ENCODE measurements around the gene ADCY3.

DNA sequence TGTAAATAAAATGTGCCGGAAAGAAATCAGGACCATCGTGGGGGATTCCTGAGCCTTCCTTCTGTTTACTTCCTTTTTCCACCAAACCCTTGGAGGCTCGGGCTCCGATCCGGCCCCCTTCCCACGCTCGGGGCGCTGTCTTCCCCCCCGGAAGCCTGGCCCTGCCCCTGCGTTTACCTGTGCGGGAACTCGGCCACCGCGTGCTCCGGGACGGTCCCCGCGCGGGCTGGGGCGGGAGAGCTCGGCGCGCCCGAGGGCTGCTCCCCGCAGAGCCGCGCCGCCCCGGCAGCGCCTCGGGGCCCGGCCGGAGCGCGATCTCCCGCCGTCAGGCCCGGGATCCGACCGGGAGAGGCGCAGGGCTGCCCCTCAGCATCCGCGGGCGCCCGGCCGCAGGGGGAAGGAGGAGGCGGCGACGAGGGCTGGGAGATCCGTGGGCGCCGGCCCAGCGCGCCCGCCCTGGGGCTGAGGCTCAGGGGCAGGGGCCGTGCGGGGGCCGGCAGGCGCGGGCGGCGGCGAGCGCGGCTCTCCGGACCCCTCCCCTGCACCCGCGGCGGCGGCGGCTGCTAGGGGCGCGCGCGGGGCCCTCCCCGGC, 435 bp downstream of the ADCY3 start:
- TF ChIP-seq, protein P1, sequence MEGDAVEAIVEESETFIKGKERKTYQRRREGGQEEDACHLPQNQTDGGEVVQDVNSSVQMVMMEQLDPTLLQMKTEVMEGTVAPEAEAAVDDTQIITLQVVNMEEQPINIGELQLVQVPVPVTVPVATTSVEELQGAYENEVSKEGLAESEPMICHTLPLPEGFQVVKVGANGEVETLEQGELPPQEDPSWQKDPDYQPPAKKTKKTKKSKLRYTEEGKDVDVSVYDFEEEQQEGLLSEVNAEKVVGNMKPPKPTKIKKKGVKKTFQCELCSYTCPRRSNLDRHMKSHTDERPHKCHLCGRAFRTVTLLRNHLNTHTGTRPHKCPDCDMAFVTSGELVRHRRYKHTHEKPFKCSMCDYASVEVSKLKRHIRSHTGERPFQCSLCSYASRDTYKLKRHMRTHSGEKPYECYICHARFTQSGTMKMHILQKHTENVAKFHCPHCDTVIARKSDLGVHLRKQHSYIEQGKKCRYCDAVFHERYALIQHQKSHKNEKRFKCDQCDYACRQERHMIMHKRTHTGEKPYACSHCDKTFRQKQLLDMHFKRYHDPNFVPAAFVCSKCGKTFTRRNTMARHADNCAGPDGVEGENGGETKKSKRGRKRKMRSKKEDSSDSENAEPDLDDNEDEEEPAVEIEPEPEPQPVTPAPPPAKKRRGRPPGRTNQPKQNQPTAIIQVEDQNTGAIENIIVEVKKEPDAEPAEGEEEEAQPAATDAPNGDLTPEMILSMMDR (IDR thresholded peaks at IDR 0.05; ENCODE audit: poor library complexity) = no peak
- TF ChIP-seq EZH2phosphoT487 (IDR thresholded peaks at IDR 0.05; ENCODE audit: low read depth, severe bottlenecking, unreplicated experiment) (no peak), EZH2 (IDR thresholded peaks at IDR 0.05; ENCODE audit: borderline replicate concordance) (no peak)
